Brain microvascular endothelial cell (primary cell): Measurements from ENCODE around the gene NCAN.

Source experiments
- DNase-seq: peaks from one replicate; pipeline ENCODE4 v3.0.0-alpha.2; 2020
- H3K27ac ChIP-seq: fragments of 250-450 bp; sonication (Bioruptor Pico); 2 replicates; pipeline ENCODE4 v1.5.1; 2020; ENCODE audit warnings: mild to moderate bottlenecking, moderate library complexity
- H3K27me3 ChIP-seq: fragments of 250-450 bp; sonication (Bioruptor Pico); replicated peaks from 2 replicates; pipeline ENCODE4 v1.5.1; 2020; ENCODE audit warnings: mild to moderate bottlenecking
- H3K36me3 ChIP-seq: fragments of 250-450 bp; sonication (Bioruptor Pico); replicated peaks from 2 replicates; pipeline ENCODE4 v1.5.1; 2020; ENCODE audit warnings: mild to moderate bottlenecking
- H3K4me3 ChIP-seq: 2 replicates; pipeline ENCODE4 v1.5.1; 2011; ENCODE audit warnings: low read depth, mild to moderate bottlenecking, control low read depth, low read length, moderate library complexity
- CTCF ChIP-seq: IDR thresholded peaks from 2 replicates; pipeline ENCODE4 v1.5.1; 2011; ENCODE audit warnings: low read depth, mild to moderate bottlenecking, moderate library complexity, low read length, control low read depth, inconsistent platforms; ENCODE audit errors: missing control alignments
- in situ Hi-C: cut with HindIII; loops from 2 replicates; pipeline ENCODE4 v1.10.0; 2017; ENCODE audit warnings: low sequenced_read_pairs, low pct_ligation_motif_present

Gene NCAN

GRCh38 chr19:19232261-19232721 lies 20.5 kb downstream of the NCAN start:
- Histone ChIP-seq H3K27ac (no peak overlapping the region), H3K36me3 (no peaks in the 10 kb centered on the region), H3K4me3 (no peak overlapping the region), H3K27me3 (no peaks in the 10 kb centered on the region)
- no peak for DNase-seq
- no peak for TF ChIP-seq CTCF
- in situ Hi-C loops = no loop called here

- H3K36me3 ChIP-seq = no peaks in the 10 kb centered on the region
- DNase-seq = no peak
- H3K27me3 ChIP-seq = no peaks in the 10 kb centered on the region
- H3K4me3 ChIP-seq = no peak overlapping the region
- H3K27ac ChIP-seq = no peak overlapping the region
- TF ChIP-seq CTCF = no peak
- in situ Hi-C loops = no loop called here
Measured at GRCh38 chr19:19234220-19234816, 22.6 kb downstream of the NCAN start.

GRCh38 chr19:19236173-19236572 lies 24.4 kb downstream of the NCAN start:
- Histone ChIP-seq H3K27me3 (no peaks in the 10 kb centered on the region), H3K36me3 (no peaks in the 10 kb centered on the region), H3K27ac (no peak overlapping the region), H3K4me3 (no peak overlapping the region)
- in situ Hi-C loops = no loop called here
- no peak for DNase-seq
- TF ChIP-seq CTCF = no peak

- no peaks in the 10 kb centered on the region for H3K27me3 ChIP-seq
- TF ChIP-seq CTCF = no peak
- no peak overlapping the region for H3K27ac ChIP-seq
- no peak overlapping the region for H3K4me3 ChIP-seq
- no peaks in the 10 kb centered on the region for H3K36me3 ChIP-seq
- in situ Hi-C loops = no loop called here
- DNase-seq = no peak
Measured at GRCh38 chr19:19238126-19238894, 26.6 kb downstream of the NCAN start.

GRCh38 chr19:19239675-19240074 lies 27.9 kb downstream of the NCAN start:
- TF ChIP-seq CTCF = no peak
- Histone ChIP-seq H3K27ac (no peak overlapping the region), H3K27me3 (no peaks in the 10 kb centered on the region), H3K4me3 (no peak overlapping the region), H3K36me3 (no peaks in the 10 kb centered on the region)
- in situ Hi-C loops = no loop called here
- DNase-seq = no peak
